Peyer's patch (tissue), 4 donors: ENCODE results near the gene GTF3C5. TPM values are rescaled to one million over a fixed set of nuclear protein-coding genes. Genes with fewer than 3 reads are reported as not detected.
"Not testable (repeated sequence)": the region's sequence is repeated elsewhere in the genome, so short reads cannot be mapped to it uniquely, and the experiment has no call there.

Experiments
- DNase-seq, 3 donors: peaks; one replicate each; pipeline ENCODE4 v3.0.0-alpha.2; 2017 to 2019
- H3K27ac ChIP-seq, 4 donors: fragments of 200-600 bp; sonication (generic); one replicate each; pipeline ENCODE4 v1.5.1; 2016 to 2019
- H3K27me3 ChIP-seq, 2 donors: fragments of 200-600 bp; sonication (generic); one replicate each; pipeline ENCODE4 v1.5.1; 2019
- H3K36me3 ChIP-seq, 3 donors: fragments of 200-600 bp; sonication (generic); one replicate each; pipeline ENCODE4 v1.5.1; 2016 to 2019
- H3K4me1 ChIP-seq, 4 donors: fragments of 200-600 bp; sonication (generic); one replicate each; pipeline ENCODE4 v1.5.1; 2016 to 2019
- H3K4me3 ChIP-seq, 4 donors: fragments of 200-600 bp; sonication (generic); 1 replicate in 3 of 4; 2 replicates in 1 of 4; pipeline ENCODE4 v1.5.1; 2016 to 2019; ENCODE audit warnings: mild to moderate bottlenecking in 1 of 4
- H3K9me3 ChIP-seq, 4 donors: fragments of 200-600 bp; sonication (generic); one replicate each; pipeline ENCODE4 v1.5.1; 2016 to 2019; ENCODE audit warnings: mild to moderate bottlenecking in 1 of 4
- CTCF ChIP-seq, 6 experiments: fragments of 450-650 bp in 4 of 6; fragments of 200-600 bp in 2 of 6; sonication (generic) in 1 of 6; IDR thresholded peaks; one replicate each; pipeline ENCODE4 v1.5.1; 2017 to 2019; ENCODE audit warnings: antibody characterized with exemption in 6 of 6, mild to moderate bottlenecking in 3 of 6, moderate library complexity in 1 of 6
- POLR2A ChIP-seq, 2 donors: fragments of 450-650 bp; IDR thresholded peaks; one replicate each; pipeline ENCODE4 v1.5.1; 2017; ENCODE audit warnings: antibody characterized with exemption in 2 of 2, mild to moderate bottlenecking in 2 of 2, moderate library complexity in 2 of 2
- total RNA-seq, 4 donors: library from RNA; depleted of rRNA; stranded (reverse); fragments of >200 nt; gene quantifications; one replicate each; pipeline ENCODE4 v1.1.0, GENCODE V29; 2016

The GTF3C5 gene
- total RNA-seq, 4 donors from 2014 or later, result 63.7 to 103 (median 73.5) TPM

GRCh38 chr9:133065070-133065388 lies 34.2 kb downstream of the GTF3C5 start:
- H3K27ac ChIP-seq, result no peak overlapping the region
- TF ChIP-seq CTCF (IDR thresholded peaks at IDR 0.05), result no peak
- no peak for TF ChIP-seq POLR2A (IDR thresholded peaks at IDR 0.05)
- H3K9me3 ChIP-seq, result no peaks in the 10 kb centered on the region

GRCh38 chr9:133066181-133066983 lies 35.6 kb downstream of the GTF3C5 start:
- Histone ChIP-seq H3K27me3 (no peaks in the 10 kb centered on the region), H3K9me3 (no peaks in the 10 kb centered on the region), H3K27ac (no peak overlapping the region), H3K4me1 (peaks cover 0 to 5% (median 0%) of the 10 kb centered on the region in 4 donors), H3K36me3 (no peaks in the 10 kb centered on the region), H3K4me3 (no peak overlapping the region)
- no peak for DNase-seq
- TF ChIP-seq POLR2A (IDR thresholded peaks at IDR 0.05), result no peak

More at GRCh38 chr9:133065070-133065388, 34.2 kb downstream of the GTF3C5 start:
- DNase-seq, result no peak
- Histone ChIP-seq H3K4me1 (peaks cover 0 to 12% (median 0%) of the 10 kb centered on the region in 4 donors), H3K4me3 (no peak overlapping the region), H3K36me3 (no peaks in the 10 kb centered on the region), H3K27me3 (no peaks in the 10 kb centered on the region)

GRCh38 chr9:133067006-133067405 lies 36.2 kb downstream of the GTF3C5 start:
- no peak for DNase-seq
- Histone ChIP-seq H3K4me3 (no peak overlapping the region), H3K36me3 (no peaks in the 10 kb centered on the region), H3K4me1 (no peaks in the 10 kb centered on the region), H3K27me3 (no peaks in the 10 kb centered on the region), H3K27ac (no peak overlapping the region), H3K9me3 (no peaks in the 10 kb centered on the region)
- no peak for TF ChIP-seq CTCF (IDR thresholded peaks at IDR 0.05)
- no peak for TF ChIP-seq POLR2A (IDR thresholded peaks at IDR 0.05)

GRCh38 chr9:133067813-133068212 lies 37.0 kb downstream of the GTF3C5 start:
- Histone ChIP-seq H3K27ac (no peak overlapping the region), H3K4me1 (no peaks in the 10 kb centered on the region), H3K27me3 (no peaks in the 10 kb centered on the region), H3K36me3 (no peaks in the 10 kb centered on the region), H3K9me3 (no peaks in the 10 kb centered on the region), H3K4me3 (no peak overlapping the region)
- no peak for DNase-seq
- TF ChIP-seq POLR2A (IDR thresholded peaks at IDR 0.05) (no peak), CTCF (IDR thresholded peaks at IDR 0.05) (no peak)

GRCh38 chr9:133068431-133068830 lies 37.6 kb downstream of the GTF3C5 start:
- DNase-seq, H3K36me3 ChIP-seq, H3K4me3 ChIP-seq, H3K27me3 ChIP-seq, H3K4me1 ChIP-seq, H3K9me3 ChIP-seq, H3K27ac ChIP-seq: not testable (repeated sequence)

GRCh38 chr9:133070500-133070961 lies 39.7 kb downstream of the GTF3C5 start:
- peak in 1 of 3 donors; percentile 36 for DNase-seq
- H3K9me3 ChIP-seq, H3K36me3 ChIP-seq, H3K4me3 ChIP-seq, H3K4me1 ChIP-seq, H3K27ac ChIP-seq, H3K27me3 ChIP-seq: not testable (repeated sequence)

- not testable (repeated sequence) for H3K27me3 ChIP-seq, H3K9me3 ChIP-seq, H3K4me3 ChIP-seq, H3K36me3 ChIP-seq, H3K27ac ChIP-seq, H3K4me1 ChIP-seq
- DNase-seq, result peak in 1 of 3 donors; percentile 2
Observed at GRCh38 chr9:133070985-133071384, 40.2 kb downstream of the GTF3C5 start.
